HG02981 (cell line): ENCODE measurements around the gene TMEM51.

Experiments
- ATAC-seq: cut with Tn5 transposase; IDR thresholded peaks from one replicate; pipeline ENCODE4 v1.9.1; 2021; ENCODE audit warnings: mild to moderate bottlenecking, moderate library complexity; ENCODE audit not compliant: unreplicated experiment

Gene TMEM51

GRCh38 chr1:15262706-15263105 is 109.2 kb downstream of the TMEM51 start:
- ATAC-seq = no peak

DNA sequence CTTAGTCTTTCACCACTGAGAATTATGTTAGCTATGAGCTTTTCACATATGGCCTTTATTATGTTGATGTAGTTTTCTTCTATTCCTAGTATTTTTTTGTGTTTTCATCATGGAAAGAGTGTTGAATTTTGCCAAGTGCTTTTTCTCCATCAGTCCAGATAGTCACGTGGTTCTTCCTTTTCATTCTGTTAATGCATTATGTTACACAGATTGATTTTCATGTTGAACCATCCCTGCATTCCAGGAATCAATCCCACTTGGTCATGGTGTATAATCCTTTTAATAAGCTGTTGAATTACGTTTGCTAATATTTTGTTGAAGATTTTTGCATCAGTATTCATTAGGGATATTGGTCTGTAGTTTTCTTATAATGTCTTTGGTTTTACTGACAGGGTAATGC is 111.2 kb downstream of the TMEM51 start:
- ATAC-seq = no peak
